ENCODE measurements around the gene CA11.
"Not testable (repeated sequence)": the region's sequence is repeated elsewhere in the genome, so short reads cannot be mapped to it uniquely, and the experiment has no call there.

Gene CA11

GRCh38 chr19:48646001-48646721 lies at the start of gene CA11:
TSS of gene CA11 (minus strand) at chr19:48646187. CDS start at chr19:48645632, 555 bp downstream.
- peak; percentile 83 for DNase-seq (ENCODE audit: low read depth)

- DNase-seq (ENCODE audit: low read depth) = not testable (repeated sequence)
Measured at GRCh38 chr19:48693629-48694028, 47.6 kb upstream of the CA11 start.

GRCh38 chr19:48689449-48689848 lies 43.5 kb upstream of the CA11 start:
- no peak for DNase-seq (ENCODE audit: low read depth)

- no peak for DNase-seq (ENCODE audit: low read depth)
Measured at GRCh38 chr19:48687776-48688175, 41.8 kb upstream of the CA11 start.

GRCh38 chr19:48686637-48687036 lies 40.6 kb upstream of the CA11 start:
- not testable (repeated sequence) for DNase-seq (ENCODE audit: low read depth)

- no peak for DNase-seq (ENCODE audit: low read depth)
Measured at GRCh38 chr19:48686088-48686487, 40.1 kb upstream of the CA11 start.

- DNase-seq (ENCODE audit: low read depth) = no peak
Measured at GRCh38 chr19:48685583-48685982, 39.6 kb upstream of the CA11 start.

GRCh38 chr19:48683349-48683748 lies 37.4 kb upstream of the CA11 start:
- DNase-seq (ENCODE audit: low read depth) = peak; percentile 28

GRCh38 chr19:48681127-48681470 lies 35.1 kb upstream of the CA11 start:
- no peak for DNase-seq (ENCODE audit: low read depth)

- no peak for DNase-seq (ENCODE audit: low read depth)
Measured at GRCh38 chr19:48680436-48681126, 34.6 kb upstream of the CA11 start.

GRCh38 chr19:48680006-48680405 lies 34.0 kb upstream of the CA11 start:
- DNase-seq (ENCODE audit: low read depth) = not testable (repeated sequence)

- DNase-seq (ENCODE audit: low read depth) = no peak
Measured at GRCh38 chr19:48678201-48678600, 32.2 kb upstream of the CA11 start.

- no peak for DNase-seq (ENCODE audit: low read depth)
Measured at GRCh38 chr19:48676887-48677286, 30.9 kb upstream of the CA11 start.

GRCh38 chr19:48676487-48676886 lies 30.5 kb upstream of the CA11 start:
- no peak for DNase-seq (ENCODE audit: low read depth)

GRCh38 chr19:48674921-48675824 lies 29.2 kb upstream of the CA11 start:
- DNase-seq (ENCODE audit: low read depth) = peak; percentile 57

- DNase-seq (ENCODE audit: low read depth) = no peak
Measured at GRCh38 chr19:48674216-48674809, 28.3 kb upstream of the CA11 start.

- no peak for DNase-seq (ENCODE audit: low read depth)
Measured at GRCh38 chr19:48673436-48674100, 27.6 kb upstream of the CA11 start.

- no peak for DNase-seq (ENCODE audit: low read depth)
Measured at GRCh38 chr19:48672994-48673393, 27.0 kb upstream of the CA11 start, which contains the start of gene NTN5. TSS of gene NTN5 (minus strand) at chr19:48673017. CDS start at chr19:48670986, 2,031 bp downstream.

- no peak for DNase-seq (ENCODE audit: low read depth)
Measured at GRCh38 chr19:48671446-48671995, 25.5 kb upstream of the CA11 start.

- no peak for DNase-seq (ENCODE audit: low read depth)
Measured at GRCh38 chr19:48670699-48671445, 24.9 kb upstream of the CA11 start.

Measured in stimulated activated CD8-positive, alpha-beta memory T cell treated with anti-CD3 and anti-CD28 coated beads, Interleukin-4, amount 100 ng/mL, for 24 hours (primary cell).